NCI-H2081 treated with DMSO at 0.1 percent for 48 hours (cell line): Measurements from ENCODE around the gene RCE1.

Experiments used
- DNase-seq: peaks from one replicate; lab custom pipeline; 2025; lab: John Stamatoyannopoulos, UW

Gene RCE1

GRCh38 chr11:66856496-66857233 lies 13.4 kb downstream of the RCE1 start, which contains the start of gene LRFN4:
Gene LRFN4 (plus strand): TSS chr11:66857064. CDS start chr11:66857745, 681 bp downstream.
- DNase-seq, result no peak

GRCh38 chr11:66857234-66857926 lies 14.1 kb downstream of the RCE1 start:
- DNase-seq, result no peak

- no peak for DNase-seq
Measured at GRCh38 chr11:66857927-66858185, 14.6 kb downstream of the RCE1 start.

GRCh38 chr11:66858186-66858938 lies 15.1 kb downstream of the RCE1 start:
- DNase-seq, result no peak

GRCh38 chr11:66858939-66859685 lies 15.9 kb downstream of the RCE1 start:
- DNase-seq, result no peak

GRCh38 chr11:66859686-66860448 lies 16.6 kb downstream of the RCE1 start:
- no peak for DNase-seq

- DNase-seq, result no peak
Measured at GRCh38 chr11:66860449-66860831, 17.2 kb downstream of the RCE1 start.

GRCh38 chr11:66861038-66861773 lies 18.0 kb downstream of the RCE1 start:
- DNase-seq, result no peak

- DNase-seq, result no peak
Measured at GRCh38 chr11:66861774-66862558, 18.7 kb downstream of the RCE1 start.

GRCh38 chr11:66862559-66863037 lies 19.4 kb downstream of the RCE1 start:
- DNase-seq, result no peak

- no peak for DNase-seq
Measured at GRCh38 chr11:66863428-66864125, 20.3 kb downstream of the RCE1 start.

GRCh38 chr11:66864172-66864901 lies 21.1 kb downstream of the RCE1 start:
- DNase-seq, result no peak

- DNase-seq, result no peak
Measured at GRCh38 chr11:66864924-66865697, 21.9 kb downstream of the RCE1 start.

GRCh38 chr11:66866007-66866406 lies 22.8 kb downstream of the RCE1 start:
- DNase-seq, result no peak

- no peak for DNase-seq
Measured at GRCh38 chr11:66866511-66866986, 23.3 kb downstream of the RCE1 start.

GRCh38 chr11:66867425-66868040 lies 24.3 kb downstream of the RCE1 start:
- no peak for DNase-seq

GRCh38 chr11:66868082-66868725 lies 25.0 kb downstream of the RCE1 start:
- DNase-seq, result no peak
